ENCODE data around the gene CLEC14A.

DNA sequence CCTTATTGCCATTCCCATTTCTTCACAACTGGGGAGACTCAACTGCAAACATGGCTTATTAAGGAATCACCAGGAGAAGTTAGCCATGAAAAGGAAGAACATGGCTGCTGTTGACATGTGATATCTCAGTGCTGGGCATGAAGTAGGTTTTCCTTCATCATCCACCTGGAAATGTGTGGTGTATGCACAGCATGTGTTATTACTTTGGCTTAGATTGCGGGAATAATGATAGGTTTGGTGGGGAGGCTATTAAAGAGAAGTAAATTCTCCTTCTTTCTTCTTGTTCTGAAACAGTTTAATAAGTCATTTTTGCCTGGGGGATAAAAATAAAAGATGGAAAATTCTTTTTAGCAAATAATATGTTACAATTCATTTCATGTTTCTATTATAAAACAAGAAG lies 23.7 kb upstream of the CLEC14A start:
- TF ChIP-seq CTCF (IDR thresholded peaks at IDR 0.05) (no peak), EZH2 (IDR thresholded peaks at IDR 0.05; ENCODE audit: borderline replicate concordance, insufficient read depth, low read depth, low read length, poor library complexity, severe bottlenecking) (no peak)
